GM19238 (cell line): ENCODE data around the gene MMAB.

Source experiments
- DNase-seq: peaks from one replicate; pipeline ENCODE4 v3.0.0; 2011; ENCODE audit warnings: low spot score; ENCODE audit not compliant: insufficient read length

MMAB gene

GRCh38 chr12:109586385-109587296, 13.3 kb upstream of the MMAB start:
- no peak for DNase-seq

GRCh38 chr12:109583733-109584132, 10.4 kb upstream of the MMAB start:
- DNase-seq = no peak

GRCh38 chr12:109582636-109583035, 9.3 kb upstream of the MMAB start:
- no peak for DNase-seq

GRCh38 chr12:109581856-109582255, 8.6 kb upstream of the MMAB start:
- DNase-seq = no peak

- no peak for DNase-seq
These were observed 8.0 kb upstream of the MMAB start for GRCh38 chr12:109581334-109581691.

- no peak for DNase-seq
These were observed 7.5 kb upstream of the MMAB start for GRCh38 chr12:109580684-109581333.

- no peak for DNase-seq
These were observed 7.0 kb upstream of the MMAB start for GRCh38 chr12:109580272-109580671.

- DNase-seq = no peak
These were observed 6.3 kb upstream of the MMAB start for GRCh38 chr12:109579639-109580038.

- DNase-seq = no peak
These were observed 5.1 kb upstream of the MMAB start for GRCh38 chr12:109578330-109578927.

GRCh38 chr12:109577311-109577710, 4.0 kb upstream of the MMAB start:
- DNase-seq = no peak

- no peak for DNase-seq
These were observed 2.4 kb upstream of the MMAB start for GRCh38 chr12:109575683-109576082.

GRCh38 chr12:109573914-109574244, 575 bp upstream of the MMAB start:
- DNase-seq = no peak

- DNase-seq = no peak
These were observed 828 bp downstream of the MMAB start for GRCh38 chr12:109572506-109572845.

- no peak for DNase-seq
These were observed 1.4 kb downstream of the MMAB start for GRCh38 chr12:109571773-109572505.

GRCh38 chr12:109568486-109568885, 4.8 kb downstream of the MMAB start:
- DNase-seq = no peak

- DNase-seq = no peak
These were observed 5.3 kb downstream of the MMAB start for GRCh38 chr12:109567967-109568366.

GRCh38 chr12:109567296-109567695, 6.0 kb downstream of the MMAB start:
- no peak for DNase-seq

GRCh38 chr12:109566424-109566823, 6.9 kb downstream of the MMAB start:
- no peak for DNase-seq

- DNase-seq = no peak
These were observed 9.7 kb downstream of the MMAB start for GRCh38 chr12:109563291-109564284.

- no peak for DNase-seq
These were observed 10.4 kb downstream of the MMAB start for GRCh38 chr12:109562871-109563270.

GRCh38 chr12:109561711-109562030, 11.6 kb downstream of the MMAB start:
- no peak for DNase-seq
